Calu3 (cell line): ENCODE data around the gene ABCB9. TPM values are rescaled to one million over a fixed set of nuclear protein-coding genes. Genes with fewer than 3 reads are reported as not detected.
A peak's percentile ranks its signal among the peaks of the same experiment; 100 is the strongest.

Experiments
- BruUV-seq: library from RNA; stranded (reverse); fragments of 400-500 nt; replicated peaks from 2 replicates; lab custom pipeline; 2021; lab: Mats Ljungman, UMichigan
- CTCF ChIA-PET: fragments of 300-600 bp; sonication (Branson Sonifier 250); formaldehyde crosslinking; loops from one replicate; lab custom pipeline; 2022; ENCODE audit warnings: antibody characterized with exemption; lab: Charles Lee
- DNase-seq: peaks from one replicate; pipeline ENCODE4 v3.0.0; 2022
- H3K27ac Mint-ChIP-seq: one replicate; pipeline ENCODE4 v1.8.0; 2022; ENCODE audit warnings: mixed read lengths; ENCODE audit not compliant: unreplicated experiment
- H3K27me3 Mint-ChIP-seq: one replicate; pipeline ENCODE4 v1.8.0; 2022; ENCODE audit warnings: mixed read lengths; ENCODE audit not compliant: unreplicated experiment
- H3K36me3 Mint-ChIP-seq: one replicate; pipeline ENCODE4 v1.8.0; 2022; ENCODE audit warnings: mild to moderate bottlenecking, moderate library complexity, mixed read lengths; ENCODE audit not compliant: insufficient read depth, unreplicated experiment
- H3K4me1 Mint-ChIP-seq: one replicate; pipeline ENCODE4 v1.8.0; 2022; ENCODE audit warnings: mild to moderate bottlenecking, low read depth, mixed read lengths; ENCODE audit not compliant: unreplicated experiment
- H3K4me3 Mint-ChIP-seq: one replicate; pipeline ENCODE4 v1.8.0; 2022; ENCODE audit warnings: mild to moderate bottlenecking, low read depth, moderate library complexity, mixed read lengths; ENCODE audit not compliant: unreplicated experiment
- H3K9me3 Mint-ChIP-seq: one replicate; pipeline ENCODE4 v1.8.0; 2022; ENCODE audit warnings: low read depth, mixed read lengths; ENCODE audit not compliant: unreplicated experiment
- intact Hi-C: fragments of 100-400 bp; cut with micrococcal nuclease; formaldehyde crosslinking; loops from one replicate; pipeline ENCODE4 v1.10.0; 2022; ENCODE audit not compliant: unreplicated experiment
- total RNA-seq: library from RNA; stranded (reverse); gene quantifications from 2 replicates; pipeline ENCODE4 v1.2.3, GENCODE V29; 2022
- TF ChIP-seq, protein P1 (sequence below): fragments of 200-600 bp; IDR thresholded peaks from one replicate; pipeline ENCODE4 v1.8.0; 2022; ENCODE audit warnings: antibody characterized with exemption; ENCODE audit not compliant: unreplicated experiment

The ABCB9 gene
- total RNA-seq, 1 experiment from 2014 or later, result 25.6 TPM

DNA sequence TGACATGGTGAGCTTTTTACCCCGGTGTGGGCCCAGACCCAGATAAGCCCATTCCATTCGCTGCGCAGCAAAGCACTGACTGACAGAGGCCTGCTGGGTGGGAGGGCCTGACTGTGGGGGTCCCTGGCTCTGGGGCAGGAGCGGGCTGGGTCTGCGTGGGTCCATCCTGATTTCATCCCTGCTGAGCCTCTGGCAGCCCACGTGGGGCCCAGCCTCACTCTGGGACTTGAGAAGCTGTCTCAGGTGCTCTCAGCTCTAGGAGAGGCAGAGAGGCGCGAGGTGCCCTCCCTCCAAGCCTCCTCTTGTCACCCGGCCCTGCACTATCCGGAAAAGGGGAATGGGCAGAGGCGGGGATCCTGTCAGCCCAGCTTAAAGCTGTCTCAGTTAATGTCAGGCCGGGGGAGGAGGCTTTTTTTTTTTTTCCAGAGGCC, 927 bp downstream of the ABCB9 start:
- TF ChIP-seq, protein P1, sequence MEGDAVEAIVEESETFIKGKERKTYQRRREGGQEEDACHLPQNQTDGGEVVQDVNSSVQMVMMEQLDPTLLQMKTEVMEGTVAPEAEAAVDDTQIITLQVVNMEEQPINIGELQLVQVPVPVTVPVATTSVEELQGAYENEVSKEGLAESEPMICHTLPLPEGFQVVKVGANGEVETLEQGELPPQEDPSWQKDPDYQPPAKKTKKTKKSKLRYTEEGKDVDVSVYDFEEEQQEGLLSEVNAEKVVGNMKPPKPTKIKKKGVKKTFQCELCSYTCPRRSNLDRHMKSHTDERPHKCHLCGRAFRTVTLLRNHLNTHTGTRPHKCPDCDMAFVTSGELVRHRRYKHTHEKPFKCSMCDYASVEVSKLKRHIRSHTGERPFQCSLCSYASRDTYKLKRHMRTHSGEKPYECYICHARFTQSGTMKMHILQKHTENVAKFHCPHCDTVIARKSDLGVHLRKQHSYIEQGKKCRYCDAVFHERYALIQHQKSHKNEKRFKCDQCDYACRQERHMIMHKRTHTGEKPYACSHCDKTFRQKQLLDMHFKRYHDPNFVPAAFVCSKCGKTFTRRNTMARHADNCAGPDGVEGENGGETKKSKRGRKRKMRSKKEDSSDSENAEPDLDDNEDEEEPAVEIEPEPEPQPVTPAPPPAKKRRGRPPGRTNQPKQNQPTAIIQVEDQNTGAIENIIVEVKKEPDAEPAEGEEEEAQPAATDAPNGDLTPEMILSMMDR, result no peak
- Mint-ChIP-seq H3K9me3 (no peaks in the 10 kb centered on the region), H3K27ac (no peak overlapping the region), H3K36me3 (peaks cover 11% of the 10 kb centered on the region), H3K4me1 (peaks cover 26% of the 10 kb centered on the region), H3K27me3 (no peaks in the 10 kb centered on the region), H3K4me3 (peak overlapping the region; percentile 69)
- CTCF ChIA-PET, result interaction anchor here (0.6 to 2.3 kb wide), 2 partner anchors 9 to 580 kb away, joined by 6 to 12 read pairs; partner anchors contain the start of gene OGFOD2
- DNase-seq, result no peak
- BruUV-seq, result no TSS peak
- intact Hi-C loops, result no loop called here

DNA sequence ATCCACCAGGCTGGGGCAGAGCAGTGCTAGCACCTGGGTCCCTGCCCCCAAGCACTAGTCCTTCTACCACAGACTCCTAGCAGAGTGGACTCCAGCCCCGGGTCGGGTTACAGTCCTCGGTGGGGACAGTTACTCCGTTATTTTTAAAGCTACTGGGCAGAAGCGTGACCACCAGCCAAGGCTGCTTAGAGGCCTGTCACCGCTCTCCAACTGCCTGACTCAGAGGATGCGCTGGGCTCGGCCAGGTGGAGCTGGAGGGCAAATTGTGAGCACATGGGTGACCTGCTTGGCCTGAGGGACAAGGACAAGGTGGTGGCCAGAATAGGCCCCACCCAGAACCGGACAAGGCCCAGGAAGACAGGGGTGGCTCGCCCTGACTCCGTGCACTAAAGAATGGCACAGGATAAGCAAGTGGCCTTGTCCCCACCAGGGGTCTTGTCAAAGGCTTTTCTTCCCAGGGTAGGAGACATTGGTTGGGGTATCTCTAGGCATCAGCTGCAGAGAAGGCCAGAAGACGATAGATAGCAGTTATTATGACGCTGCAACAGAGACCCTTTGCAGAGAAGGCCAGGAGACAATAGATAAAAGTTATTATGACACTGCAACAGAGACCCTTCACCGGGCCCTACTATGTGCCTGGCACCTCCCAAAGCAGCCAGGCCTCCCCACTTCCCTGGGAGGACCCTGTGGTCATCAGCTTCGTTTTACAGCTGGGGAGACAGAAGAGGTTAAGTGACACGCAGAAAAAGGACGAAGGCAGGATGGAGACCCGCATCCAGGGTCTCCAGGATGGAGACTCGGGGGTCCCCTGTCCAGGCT, 1.6 kb downstream of the ABCB9 start:
- intact Hi-C loops, result no loop called here
- Mint-ChIP-seq H3K4me3 (peak overlapping the region; percentile 69), H3K4me1 (peaks cover 26% of the 10 kb centered on the region)

DNA sequence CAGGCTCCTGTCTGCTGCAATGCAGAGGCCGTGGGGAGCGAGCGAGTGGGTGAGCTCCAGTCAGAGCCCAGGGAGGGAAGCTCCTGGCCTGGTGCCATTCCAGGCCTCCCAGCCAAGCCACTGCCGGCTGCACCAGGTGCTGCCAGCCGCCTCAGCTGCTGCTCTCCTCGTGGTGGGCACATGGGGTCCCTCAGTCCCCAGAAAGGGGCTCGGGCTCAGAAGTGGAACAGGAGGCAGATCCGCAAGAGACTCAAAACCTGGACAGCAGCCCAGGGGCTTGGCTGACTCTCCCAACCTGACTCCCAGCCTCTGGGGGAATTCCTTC, 2.4 kb downstream of the ABCB9 start:
- no TSS peak for BruUV-seq
- Mint-ChIP-seq H3K4me1 (peaks cover 26% of the 10 kb centered on the region), H3K4me3 (no peak overlapping the region), H3K27ac (no peak overlapping the region), H3K9me3 (no peaks in the 10 kb centered on the region), H3K36me3 (peaks cover 11% of the 10 kb centered on the region), H3K27me3 (no peaks in the 10 kb centered on the region)
- intact Hi-C loops, result no loop called here
- TF ChIP-seq, protein P1, result no peak
- CTCF ChIA-PET, result interaction anchor here (1.6 kb wide), 1 partner anchor 11 kb away, joined by 4 read pairs; no protein-coding TSS in a partner anchor
- no peak for DNase-seq

More for the DNA sequence above, 1.6 kb downstream of the ABCB9 start:
- Mint-ChIP-seq H3K27me3 (no peaks in the 10 kb centered on the region), H3K27ac (no peak overlapping the region), H3K9me3 (no peaks in the 10 kb centered on the region), H3K36me3 (peaks cover 11% of the 10 kb centered on the region)
- CTCF ChIA-PET, result interaction anchor here (0.5 to 2.3 kb wide), 3 partner anchors 10 to 139 kb away, joined by 4 to 12 read pairs (median 6); partner anchors contain the start of gene OGFOD2
- TF ChIP-seq, protein P1, result no peak
- no TSS peak for BruUV-seq
- no peak for DNase-seq

DNA sequence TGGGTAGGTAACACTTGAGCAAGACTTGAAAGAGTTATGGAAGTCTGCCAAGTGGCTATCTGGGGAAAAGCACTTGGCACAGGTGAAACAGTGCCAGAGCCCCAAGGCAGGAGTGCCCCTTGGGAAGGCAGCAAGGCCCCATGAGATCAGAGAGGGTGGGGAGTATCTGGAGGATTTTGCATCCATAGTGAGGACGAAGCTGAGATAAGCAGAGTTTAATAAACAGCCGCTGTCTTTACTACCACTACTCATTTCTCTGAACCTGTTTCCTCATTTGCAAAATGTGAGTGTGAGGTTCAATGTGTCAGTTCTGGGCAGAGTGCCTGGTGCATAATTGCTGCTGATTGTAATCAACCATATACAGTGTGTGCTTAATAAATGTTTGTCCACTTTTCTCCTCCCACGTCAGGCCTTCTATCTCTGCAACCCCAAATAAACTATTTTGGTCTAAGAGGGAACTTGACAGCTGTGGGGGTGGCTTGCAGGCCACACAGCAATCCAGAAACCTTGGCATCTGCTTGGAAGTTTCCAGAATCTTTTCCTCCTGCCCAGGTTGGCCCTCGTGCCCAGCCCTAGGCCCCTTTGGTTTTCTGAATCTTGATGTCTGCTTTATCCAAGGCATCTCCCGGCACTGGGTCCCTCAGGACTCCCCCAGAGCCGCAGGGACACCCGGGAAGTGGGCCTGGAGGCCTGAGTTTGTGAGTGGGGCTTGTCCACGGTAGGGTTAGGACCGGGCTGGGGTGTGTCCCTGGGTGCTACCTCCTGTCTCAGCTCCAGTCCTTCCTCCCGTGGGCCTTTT, 4.5 kb downstream of the ABCB9 start:
- CTCF ChIA-PET, result interaction anchor here (0.6 kb wide), 1 partner anchor 83 kb away, joined by 5 read pairs; no protein-coding TSS in a partner anchor
- H3K4me1 Mint-ChIP-seq, result peaks cover 26% of the 10 kb centered on the region
- H3K9me3 Mint-ChIP-seq, result no peaks in the 10 kb centered on the region
- no peaks in the 10 kb centered on the region for H3K27me3 Mint-ChIP-seq
- H3K27ac Mint-ChIP-seq, result no peak overlapping the region
- H3K4me3 Mint-ChIP-seq, result no peak overlapping the region
- intact Hi-C loops, result no loop called here
- TF ChIP-seq, protein P1, result no peak
- no peak for DNase-seq
- no TSS peak for BruUV-seq
- H3K36me3 Mint-ChIP-seq, result peaks cover 11% of the 10 kb centered on the region
